Activated naive CD8-positive, alpha-beta T cell (primary cell): ENCODE measurements around the gene PDE4D.
A peak's percentile ranks its signal among the peaks of the same experiment; 100 is the strongest.

Source experiments
- H3K27ac Mint-ChIP-seq: one replicate; pipeline ENCODE4 v1.8.0; 2021; ENCODE audit warnings: mixed read lengths
- H3K27me3 Mint-ChIP-seq: one replicate; pipeline ENCODE4 v1.8.0; 2021; ENCODE audit warnings: mixed read lengths
- H3K36me3 Mint-ChIP-seq: one replicate; pipeline ENCODE4 v1.8.0; 2021; ENCODE audit warnings: mixed read lengths
- H3K4me1 Mint-ChIP-seq: one replicate; pipeline ENCODE4 v1.8.0; 2021; ENCODE audit warnings: low read depth, mixed read lengths
- H3K4me3 Mint-ChIP-seq: one replicate; pipeline ENCODE4 v1.8.0; 2021; ENCODE audit warnings: mild to moderate bottlenecking, mixed read lengths
- H3K9me3 Mint-ChIP-seq: one replicate; pipeline ENCODE4 v1.8.0; 2021; ENCODE audit warnings: low read depth, mixed read lengths

Gene PDE4D

DNA sequence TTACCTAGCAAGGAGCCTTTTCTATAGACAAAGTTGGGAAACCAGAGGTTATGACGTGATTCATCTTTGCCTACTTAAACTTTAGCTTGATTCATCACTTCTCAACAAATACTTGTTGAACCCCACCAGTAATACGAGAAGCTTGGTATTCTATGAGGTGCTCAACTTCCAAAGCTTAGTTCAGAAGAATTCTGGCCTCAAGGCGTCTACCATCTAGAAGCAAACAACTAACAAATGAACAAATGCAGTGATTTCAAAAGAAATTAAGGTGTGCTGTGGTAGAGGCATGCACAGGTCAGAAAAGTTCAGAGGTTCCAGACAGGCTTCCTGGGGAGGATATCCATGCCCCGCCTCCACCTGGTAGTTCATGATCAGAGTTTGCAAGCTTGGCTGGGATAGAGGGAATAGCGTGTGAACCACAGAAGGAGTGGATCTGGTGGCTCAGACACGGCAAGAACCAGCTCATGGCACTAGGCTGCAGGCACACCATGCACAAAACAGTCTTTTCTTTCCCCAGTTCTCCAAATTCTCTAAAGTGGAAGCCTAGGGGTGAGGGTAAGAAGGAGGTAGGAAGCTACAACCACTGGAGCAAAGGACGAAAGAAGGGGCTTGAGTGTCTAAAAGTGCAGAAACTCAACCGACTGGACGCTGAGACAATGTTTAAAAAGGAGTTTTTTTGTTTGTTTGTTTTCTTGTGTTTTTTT, 837.6 kb downstream of the PDE4D start:
- Mint-ChIP-seq H3K4me3 (no peak overlapping the region), H3K4me1 (no peaks in the 10 kb centered on the region), H3K27me3 (no peaks in the 10 kb centered on the region), H3K27ac (no peak overlapping the region), H3K9me3 (no peaks in the 10 kb centered on the region), H3K36me3 (no peaks in the 10 kb centered on the region)

DNA sequence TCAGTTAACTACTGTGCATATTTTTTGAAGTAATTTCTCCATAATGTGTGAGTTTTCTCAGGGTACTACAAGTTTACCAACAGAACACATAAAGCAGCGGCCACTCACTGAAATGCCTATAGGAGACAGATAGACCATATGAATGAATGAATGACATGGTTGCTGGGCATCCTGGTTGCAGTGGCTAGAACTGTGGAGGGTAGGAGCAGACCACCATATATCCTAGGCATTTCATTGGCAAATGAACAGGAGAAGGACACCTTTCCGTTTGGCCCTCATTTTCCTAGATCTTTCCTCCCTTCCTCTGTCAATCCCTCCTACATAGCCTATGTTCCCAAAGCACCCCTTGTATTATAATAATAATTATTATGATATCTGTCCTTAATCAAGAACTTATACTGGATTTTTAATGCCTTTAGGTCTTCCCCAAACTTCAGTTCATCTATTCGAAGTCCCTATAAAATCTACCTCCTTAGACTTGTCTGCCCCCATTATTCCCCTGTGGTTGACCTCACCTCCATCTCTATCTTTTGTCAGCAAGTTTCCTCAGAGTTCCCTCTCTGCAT, 838.5 kb downstream of the PDE4D start:
- Mint-ChIP-seq H3K4me1 (no peaks in the 10 kb centered on the region), H3K9me3 (no peaks in the 10 kb centered on the region), H3K4me3 (no peak overlapping the region), H3K27ac (no peak overlapping the region), H3K27me3 (no peaks in the 10 kb centered on the region), H3K36me3 (no peaks in the 10 kb centered on the region)

DNA sequence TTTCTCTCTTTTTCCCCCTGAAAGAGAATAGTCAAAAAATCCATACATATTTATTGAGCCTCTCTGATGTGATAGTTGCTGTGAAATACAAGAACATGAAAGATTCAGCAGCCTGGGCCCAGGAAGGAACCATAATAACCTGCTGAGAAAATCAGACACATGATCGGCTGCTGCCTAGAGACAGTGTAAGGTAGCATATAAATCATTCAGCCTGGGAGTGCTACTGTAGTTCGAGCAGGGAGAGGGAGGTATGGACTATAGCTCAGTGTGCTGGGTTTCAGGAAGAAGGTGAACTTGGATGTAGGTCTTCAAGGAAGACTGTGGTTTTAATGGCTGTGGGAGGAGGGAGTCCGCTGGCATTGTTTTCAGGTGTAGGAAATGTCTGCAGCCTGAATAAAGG, 841.6 kb downstream of the PDE4D start:
- H3K4me3 Mint-ChIP-seq = no peak overlapping the region
- no peaks in the 10 kb centered on the region for H3K9me3 Mint-ChIP-seq
- H3K27ac Mint-ChIP-seq = no peak overlapping the region
- no peaks in the 10 kb centered on the region for H3K27me3 Mint-ChIP-seq
- H3K36me3 Mint-ChIP-seq = no peaks in the 10 kb centered on the region
- no peaks in the 10 kb centered on the region for H3K4me1 Mint-ChIP-seq

DNA sequence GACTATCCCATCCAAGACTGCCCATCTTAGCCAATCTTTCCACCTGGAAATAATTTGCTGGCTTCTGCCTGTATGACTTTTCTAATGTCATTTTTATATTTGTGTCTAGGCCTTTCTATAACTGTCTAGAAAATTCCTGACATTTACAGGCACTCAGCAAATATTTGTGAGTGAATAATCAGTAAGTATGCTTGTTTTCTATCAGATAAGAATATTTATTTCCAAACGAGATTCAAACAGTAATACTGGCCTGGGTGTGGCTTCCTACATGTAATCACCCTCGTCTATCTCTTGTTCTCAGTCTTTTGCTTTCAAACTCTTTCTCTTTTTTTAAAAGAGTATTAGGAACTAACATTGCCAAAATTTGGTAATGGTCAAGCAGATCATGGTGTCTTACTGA, 844.4 kb downstream of the PDE4D start:
- Mint-ChIP-seq H3K4me3 (no peak overlapping the region), H3K9me3 (no peaks in the 10 kb centered on the region), H3K27ac (no peak overlapping the region), H3K36me3 (no peaks in the 10 kb centered on the region), H3K27me3 (no peaks in the 10 kb centered on the region), H3K4me1 (no peaks in the 10 kb centered on the region)

DNA sequence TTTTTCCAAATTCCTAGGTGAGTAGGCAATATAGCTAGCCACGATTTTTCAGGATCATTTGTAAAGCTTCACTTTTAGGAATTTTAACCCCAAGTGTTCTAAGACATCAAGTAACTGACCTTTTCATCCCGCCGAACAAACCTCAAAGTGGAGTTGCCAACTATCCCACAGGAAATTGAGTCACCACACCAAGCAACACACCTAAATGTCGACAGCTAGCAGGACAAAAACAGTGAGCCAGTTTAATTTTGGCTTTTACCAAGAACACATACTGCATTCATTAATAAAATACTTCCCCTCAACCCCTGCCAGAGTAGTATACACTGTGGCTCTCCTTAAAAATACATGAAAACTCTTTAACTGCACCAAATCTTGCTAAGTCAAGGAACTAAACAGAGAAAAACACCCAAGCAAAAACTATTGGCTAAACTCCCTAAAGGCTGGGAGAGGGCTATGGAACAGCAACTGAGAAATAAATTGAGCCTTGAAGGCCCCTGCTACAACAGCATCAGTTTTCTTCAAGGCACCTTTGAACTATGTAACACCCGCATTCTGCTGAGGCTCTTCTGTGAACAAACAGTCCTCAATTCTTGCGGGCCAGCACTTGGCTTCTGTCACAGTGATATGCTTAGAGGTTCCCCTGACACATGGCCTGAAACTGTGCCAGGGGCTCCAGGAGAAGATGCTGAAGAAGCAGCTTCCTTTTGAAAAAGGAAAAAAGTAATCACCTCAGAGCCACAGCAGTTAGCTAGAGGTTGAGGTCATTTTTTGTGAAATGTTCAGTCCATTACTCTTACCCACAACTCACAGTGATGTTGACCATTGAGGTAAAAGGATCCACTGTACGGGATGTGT, 851.1 kb downstream of the PDE4D start:
- H3K27ac Mint-ChIP-seq = no peak overlapping the region
- H3K9me3 Mint-ChIP-seq = no peaks in the 10 kb centered on the region
- H3K36me3 Mint-ChIP-seq = no peaks in the 10 kb centered on the region
- peaks cover 35% of the 10 kb centered on the region for H3K4me1 Mint-ChIP-seq
- H3K27me3 Mint-ChIP-seq = no peaks in the 10 kb centered on the region
- H3K4me3 Mint-ChIP-seq = peak overlapping the region; percentile 64

DNA sequence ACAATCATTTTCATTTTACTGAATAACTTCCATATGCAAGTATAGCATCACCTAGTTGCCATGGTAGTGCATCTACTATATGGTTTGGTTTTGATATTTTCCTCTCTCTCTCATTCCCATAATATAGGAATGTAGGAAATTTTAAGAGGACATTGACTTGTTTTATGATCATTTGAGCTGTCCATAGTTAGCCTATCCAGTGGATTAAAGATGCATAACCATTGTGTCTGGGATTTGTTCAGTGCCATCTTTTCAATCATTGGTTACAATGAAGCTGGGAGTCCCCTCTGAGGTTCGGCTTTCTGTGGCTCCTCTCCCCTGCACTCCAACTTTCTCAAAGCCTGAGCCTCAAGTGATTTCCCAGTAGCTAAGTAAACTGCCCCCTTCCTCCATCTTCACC, 852.2 kb downstream of the PDE4D start:
- peak overlapping the region; percentile 47 for H3K27ac Mint-ChIP-seq

DNA sequence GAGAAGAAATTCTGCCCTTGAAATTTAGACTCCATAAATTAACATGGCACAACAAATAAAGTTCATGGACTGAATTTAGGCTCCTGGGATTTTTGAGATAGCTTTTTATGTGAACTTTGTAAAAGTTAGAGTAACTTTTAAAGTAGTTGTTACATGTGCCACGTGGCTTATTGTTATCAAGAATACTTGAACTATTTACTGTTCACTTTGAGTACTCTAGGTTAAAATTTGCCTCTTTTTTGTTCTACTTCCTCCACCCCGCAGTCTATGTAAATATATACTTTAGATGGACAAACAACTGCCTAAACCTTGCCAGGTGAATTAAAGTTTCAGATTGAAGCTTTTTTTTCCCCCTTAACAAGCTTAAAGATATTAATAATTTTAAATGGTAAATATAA, 852.7 kb downstream of the PDE4D start:
- Mint-ChIP-seq H3K4me3 (peak overlapping the region; percentile 90), H3K9me3 (no peaks in the 10 kb centered on the region), H3K4me1 (peaks cover 52% of the 10 kb centered on the region), H3K27ac (peak overlapping the region; percentile 74), H3K36me3 (no peaks in the 10 kb centered on the region), H3K27me3 (no peaks in the 10 kb centered on the region)

More for the DNA sequence above, 852.2 kb downstream of the PDE4D start:
- Mint-ChIP-seq H3K4me3 (peak overlapping the region; percentile 38), H3K9me3 (no peaks in the 10 kb centered on the region), H3K4me1 (peaks cover 46% of the 10 kb centered on the region), H3K27me3 (no peaks in the 10 kb centered on the region), H3K36me3 (no peaks in the 10 kb centered on the region)

DNA sequence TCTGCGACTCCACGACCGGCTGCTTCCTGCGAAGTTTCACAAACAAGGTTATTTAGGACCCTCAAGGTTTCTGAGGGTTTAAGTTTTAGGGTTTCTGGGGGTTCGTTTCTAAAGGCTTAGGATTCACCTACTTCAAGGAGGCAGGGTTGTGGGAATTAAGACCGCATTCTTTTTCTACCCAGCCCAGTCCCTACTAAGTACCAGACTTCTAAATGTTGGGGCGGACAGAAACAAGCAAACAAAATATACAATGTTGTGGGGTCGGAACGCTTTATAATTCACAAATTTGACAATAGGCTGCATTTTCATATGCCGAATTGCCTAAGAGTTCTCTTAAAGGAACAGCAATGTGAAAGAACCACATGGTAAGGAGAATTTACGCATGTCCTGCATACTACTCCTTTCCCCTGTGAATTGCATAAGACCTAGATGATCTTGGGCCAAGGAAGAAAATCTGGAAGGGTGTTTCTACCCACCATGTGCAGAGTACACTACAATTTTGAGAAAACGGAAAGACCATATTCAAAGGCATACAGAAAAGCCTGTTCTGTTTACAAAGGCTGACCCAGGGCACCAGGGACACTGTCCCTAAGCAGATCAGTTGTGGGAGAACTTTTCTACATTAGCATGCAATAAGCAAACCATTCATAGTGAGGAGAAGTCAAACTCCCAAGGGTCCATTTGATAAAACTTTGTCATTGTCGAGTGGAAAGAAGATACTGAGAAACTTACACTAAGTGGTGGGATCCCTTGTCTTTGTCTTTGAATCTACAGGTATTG, 853.3 kb downstream of the PDE4D start:
- peaks cover 58% of the 10 kb centered on the region for H3K4me1 Mint-ChIP-seq
- H3K27me3 Mint-ChIP-seq = no peaks in the 10 kb centered on the region
- H3K4me3 Mint-ChIP-seq = peak overlapping the region; percentile 90
- peak overlapping the region; percentile 74 for H3K27ac Mint-ChIP-seq
- no peaks in the 10 kb centered on the region for H3K36me3 Mint-ChIP-seq
- H3K9me3 Mint-ChIP-seq = no peaks in the 10 kb centered on the region

DNA sequence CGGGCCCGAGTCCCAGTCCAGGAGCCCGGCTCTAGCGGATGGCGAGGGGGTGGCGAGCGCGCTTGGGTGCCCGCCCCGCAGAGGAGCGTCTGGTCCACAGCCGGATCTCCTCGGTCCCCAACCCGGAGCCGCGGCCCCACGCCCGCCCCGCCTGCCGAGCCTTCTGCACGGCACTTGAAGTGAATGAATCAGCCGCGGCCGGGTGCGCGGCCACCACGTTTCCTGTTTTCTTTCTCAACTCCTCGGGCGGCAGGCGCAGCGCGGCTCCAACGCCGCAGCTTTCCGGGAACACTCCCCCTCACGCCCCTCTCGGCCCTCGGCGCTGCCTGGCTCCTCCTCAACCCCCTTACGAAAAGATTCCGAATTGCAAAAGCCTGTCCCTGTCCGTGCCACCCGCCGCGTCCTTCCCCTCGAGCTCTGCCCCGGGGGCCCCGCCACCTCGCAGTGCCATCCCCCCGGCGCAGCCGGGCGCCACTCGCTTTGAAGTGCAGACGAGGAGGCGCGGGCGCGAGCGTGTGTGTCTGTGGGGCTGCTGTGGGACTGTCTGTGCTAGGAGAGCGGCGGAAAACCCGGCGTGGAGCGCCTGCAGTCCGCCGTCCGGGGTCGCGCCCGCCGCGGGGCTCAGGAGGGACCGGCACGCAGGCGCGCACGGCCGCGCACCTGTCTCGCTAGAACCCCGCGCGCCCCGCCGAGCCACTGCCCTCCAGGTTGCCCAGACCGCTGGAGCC, 854.1 kb downstream of the PDE4D start:
- Mint-ChIP-seq H3K4me1 (peaks cover 65% of the 10 kb centered on the region), H3K27ac (peak overlapping the region; percentile 99), H3K27me3 (no peaks in the 10 kb centered on the region)

DNA sequence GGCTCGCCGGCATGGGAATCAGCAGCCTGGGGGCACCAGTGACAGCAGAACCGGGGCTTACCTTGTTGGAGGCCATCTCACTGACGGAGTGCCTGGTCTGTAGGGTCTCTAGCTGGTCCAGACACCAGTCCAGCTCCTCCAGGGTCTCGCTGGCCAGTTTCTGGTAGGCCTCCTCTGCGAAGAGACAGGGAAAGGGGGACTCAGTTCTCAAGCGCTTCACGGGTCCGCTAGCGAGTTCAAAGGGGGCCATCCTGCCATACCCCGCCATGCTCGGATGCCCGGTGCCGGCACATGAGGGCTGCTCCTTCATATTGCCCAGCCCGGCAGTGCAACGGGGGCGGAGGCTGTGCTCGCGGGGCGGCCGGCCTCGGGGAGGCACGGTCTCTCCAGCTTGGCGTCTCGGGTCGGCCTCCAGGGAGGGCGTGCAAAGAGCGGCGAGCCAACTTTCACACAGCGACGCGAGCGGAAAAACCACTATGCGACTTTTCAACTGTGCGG, 854.7 kb downstream of the PDE4D start:
- peak overlapping the region; percentile 99 for H3K27ac Mint-ChIP-seq
- peaks cover 68% of the 10 kb centered on the region for H3K4me1 Mint-ChIP-seq

More for the DNA sequence above, 854.1 kb downstream of the PDE4D start:
- no peaks in the 10 kb centered on the region for H3K36me3 Mint-ChIP-seq
- H3K9me3 Mint-ChIP-seq = no peaks in the 10 kb centered on the region
- peak overlapping the region; percentile 90 for H3K4me3 Mint-ChIP-seq

DNA sequence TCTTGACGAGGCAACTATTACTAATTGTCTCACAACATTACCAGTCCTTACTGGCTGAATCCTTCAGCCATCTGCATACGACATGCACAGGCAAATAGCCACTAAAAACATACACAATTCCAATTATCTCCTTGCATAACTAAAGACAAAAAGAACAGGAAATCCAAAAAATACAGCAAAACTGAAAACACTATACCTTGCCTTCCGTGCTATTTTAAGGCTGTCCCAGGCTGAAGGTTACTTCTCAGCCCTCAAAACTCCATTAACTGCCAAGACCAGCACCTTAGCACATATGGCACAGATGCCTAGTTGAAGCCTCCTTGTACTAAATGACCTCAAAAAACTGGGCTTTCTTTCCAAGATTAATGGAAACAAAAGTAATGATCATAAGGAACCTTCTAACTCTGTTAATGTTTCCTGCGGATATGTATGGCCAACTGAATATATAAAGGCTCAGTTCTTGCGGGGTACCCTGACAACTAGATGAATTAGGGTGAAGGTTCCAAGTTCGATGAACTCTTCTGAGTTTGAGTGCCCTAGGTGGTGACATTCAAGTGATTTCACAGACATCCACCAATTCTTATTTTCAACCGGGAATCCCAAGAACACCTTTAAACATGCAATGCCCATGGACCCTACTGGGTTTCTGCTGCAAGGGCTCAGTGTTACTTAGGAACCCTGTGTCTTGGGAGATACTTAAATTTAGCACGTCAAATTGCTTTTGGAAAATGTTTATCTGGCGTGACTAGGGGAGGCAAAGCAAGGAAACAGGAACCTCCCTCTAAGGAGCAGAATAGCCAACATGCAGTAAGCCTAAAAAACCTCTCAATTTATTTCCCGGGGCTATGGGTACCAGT, 855.4 kb downstream of the PDE4D start:
- H3K9me3 Mint-ChIP-seq = no peaks in the 10 kb centered on the region
- H3K27me3 Mint-ChIP-seq = no peaks in the 10 kb centered on the region
- no peaks in the 10 kb centered on the region for H3K36me3 Mint-ChIP-seq
- peak overlapping the region; percentile 90 for H3K4me3 Mint-ChIP-seq
- peaks cover 72% of the 10 kb centered on the region for H3K4me1 Mint-ChIP-seq
- H3K27ac Mint-ChIP-seq = peak overlapping the region; percentile 99

More for the DNA sequence above, 854.7 kb downstream of the PDE4D start:
- Mint-ChIP-seq H3K36me3 (no peaks in the 10 kb centered on the region), H3K4me3 (peak overlapping the region; percentile 90), H3K9me3 (no peaks in the 10 kb centered on the region), H3K27me3 (no peaks in the 10 kb centered on the region)

DNA sequence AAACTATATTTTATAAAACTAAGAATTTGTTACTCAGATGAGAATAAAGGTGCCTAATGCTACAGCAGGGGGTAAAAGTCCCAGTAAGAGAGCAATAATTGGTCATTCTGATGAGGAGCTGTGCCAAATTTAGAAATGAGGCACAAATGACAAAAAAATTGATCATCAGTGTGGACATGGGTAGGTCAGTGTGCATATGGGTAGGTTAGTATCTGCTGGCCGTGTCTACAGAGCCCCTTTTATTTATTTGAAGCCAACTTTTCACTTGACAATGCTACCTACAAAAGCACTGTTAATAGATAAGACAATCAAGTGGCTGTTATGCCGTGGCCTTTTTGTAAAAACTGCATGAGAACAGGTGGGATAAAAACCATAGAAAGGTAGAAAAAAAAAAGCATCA, 856.1 kb downstream of the PDE4D start:
- H3K9me3 Mint-ChIP-seq = no peaks in the 10 kb centered on the region
- no peaks in the 10 kb centered on the region for H3K36me3 Mint-ChIP-seq
- H3K4me1 Mint-ChIP-seq = peaks cover 75% of the 10 kb centered on the region
- peak overlapping the region; percentile 90 for H3K4me3 Mint-ChIP-seq
- H3K27me3 Mint-ChIP-seq = no peaks in the 10 kb centered on the region
- peak overlapping the region; percentile 99 for H3K27ac Mint-ChIP-seq

DNA sequence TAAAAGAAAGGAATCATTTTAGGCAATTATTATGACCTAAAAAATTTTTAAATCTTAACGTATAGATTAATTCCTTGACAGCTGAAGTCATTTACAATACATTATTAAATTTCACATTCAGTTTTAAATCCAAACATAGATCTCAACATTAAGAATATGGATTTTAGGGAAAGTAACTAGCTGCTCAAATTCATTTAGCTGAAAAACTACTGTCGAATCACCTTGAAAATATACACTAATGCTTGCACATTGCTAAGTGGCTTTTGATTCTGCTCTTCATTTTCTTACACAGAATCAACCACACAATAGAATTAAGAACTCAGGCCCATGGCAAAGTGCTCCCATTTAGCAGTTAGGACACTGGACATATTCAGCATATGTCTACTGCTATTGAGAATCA, 856.5 kb downstream of the PDE4D start:
- H3K27me3 Mint-ChIP-seq = no peaks in the 10 kb centered on the region
- H3K4me1 Mint-ChIP-seq = peaks cover 72% of the 10 kb centered on the region
- H3K9me3 Mint-ChIP-seq = no peaks in the 10 kb centered on the region
- H3K4me3 Mint-ChIP-seq = peak overlapping the region; percentile 90
- no peaks in the 10 kb centered on the region for H3K36me3 Mint-ChIP-seq
- H3K27ac Mint-ChIP-seq = peak overlapping the region; percentile 98
